ENCODE measurements around the gene DNMT3A. TPM values are rescaled to one million over a fixed set of nuclear protein-coding genes. Genes with fewer than 3 reads are reported as not detected.

DNMT3A gene
- total and polyA plus RNA-seq, 12 donors: 10.6 to 53.4 (median 25.0) TPM

DNA sequence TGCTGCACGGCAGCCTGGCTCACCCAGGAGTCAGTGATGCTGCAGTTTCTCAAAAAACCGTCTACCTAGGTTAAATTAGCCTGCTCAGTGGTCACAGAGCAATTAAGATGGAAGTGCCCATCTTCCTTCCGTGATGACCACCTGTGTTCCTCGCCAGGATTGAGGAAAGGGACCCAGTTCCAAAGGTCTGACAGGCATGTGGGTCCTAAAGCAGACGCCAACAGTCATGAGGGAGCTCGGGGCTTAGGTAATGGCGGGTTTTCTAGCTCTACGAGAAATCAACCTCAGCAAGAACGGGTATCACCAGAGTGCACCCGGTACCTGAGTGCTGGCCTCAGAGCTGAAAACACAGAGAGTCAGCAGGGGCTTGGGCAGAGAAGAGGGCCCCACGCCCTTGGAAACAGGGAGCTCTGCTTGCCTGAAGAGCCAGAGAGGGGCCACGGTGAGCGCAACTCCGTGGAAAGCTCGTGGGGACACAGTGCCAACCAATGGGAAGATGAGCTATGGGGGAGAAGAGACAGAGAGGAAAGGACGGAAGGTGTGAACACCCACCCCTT, 34.3 kb upstream of the DNMT3A start:
- DNase-seq: peak in 2 of 7 donors; percentile 17 to 39
- Histone ChIP-seq H3K4me1 (replicated peaks in 1 of 2) (peaks cover 0 to 26% of the 10 kb centered on the region in 2 donors), H3K36me3 (replicated peaks in 1 of 2) (no peaks in the 10 kb centered on the region), H3K27me3 (no peaks in the 10 kb centered on the region), H3K4me3 (peak overlapping the region in 1 of 4 donors; percentile 16), H3K9me3 (replicated peaks in 1 of 3) (no peaks in the 10 kb centered on the region), H3K27ac (no peak overlapping the region)
- 73 to 80% (median 76%) methylated on average over 15 to 16 of the region's 16 CpGs for WGBS, 4 donors
- intact Hi-C loops (cut with DNase I): loop anchor here (5.0 kb wide), 2 partner anchors 34 to 146 kb away; partner anchors contain the start of gene DNMT3A (in 2 of the 2)
- TF ChIP-seq POLR2A (IDR thresholded peaks at IDR 0.05): no peak
- TF ChIP-seq CTCF (IDR thresholded peaks at IDR 0.05): no peak

DNA sequence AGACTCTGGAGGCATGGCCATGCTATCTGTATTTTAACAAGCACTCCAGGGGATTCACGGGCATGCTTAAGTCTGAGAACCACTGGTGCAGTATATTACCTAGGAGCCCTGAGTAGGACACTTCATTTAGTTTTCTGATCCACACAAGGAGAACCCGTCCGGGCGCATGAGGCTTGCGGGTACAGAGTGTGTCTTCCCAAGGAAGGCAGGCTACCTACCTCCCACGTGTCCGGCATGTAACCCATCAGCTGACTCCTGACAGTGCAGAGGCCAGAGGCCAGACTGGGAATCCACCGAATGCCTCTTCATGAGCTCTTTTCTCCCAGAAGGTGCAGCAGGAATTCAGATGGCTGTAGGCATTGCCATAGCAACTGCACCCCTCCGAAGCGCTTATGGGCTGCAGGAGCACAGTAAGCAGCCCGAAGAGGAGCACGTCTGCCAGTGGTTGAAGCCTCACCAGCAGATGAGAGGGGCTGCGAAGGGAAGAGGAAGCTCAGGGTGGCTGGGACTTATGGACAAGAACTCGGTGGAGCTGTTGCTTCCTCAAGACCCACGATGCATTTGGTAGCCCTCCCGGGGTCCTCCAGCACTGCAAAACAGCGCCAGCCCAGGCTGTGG, 33.8 kb upstream of the DNMT3A start:
- Histone ChIP-seq H3K36me3 (replicated peaks in 1 of 2) (no peaks in the 10 kb centered on the region), H3K4me1 (replicated peaks in 1 of 2) (peaks cover 0 to 26% of the 10 kb centered on the region in 2 donors), H3K9me3 (replicated peaks in 1 of 3) (no peaks in the 10 kb centered on the region), H3K27me3 (no peaks in the 10 kb centered on the region), H3K27ac (no peak overlapping the region), H3K4me3 (no peak overlapping the region)
- peak in 3 of 7 donors; percentile 8 to 45 (median 20) for DNase-seq
- TF ChIP-seq CTCF (IDR thresholded peaks at IDR 0.05): no peak
- no peak for TF ChIP-seq POLR2A (IDR thresholded peaks at IDR 0.05)
- WGBS, 4 donors: 86 to 91% (median 88%) methylated on average over 14 to 17 of the region's 17 CpGs
- intact Hi-C loops (cut with DNase I): loop anchor here (5.0 kb wide), 2 partner anchors 33 to 147 kb away; partner anchors contain the start of gene DNMT3A (in 2 of the 2)

DNA sequence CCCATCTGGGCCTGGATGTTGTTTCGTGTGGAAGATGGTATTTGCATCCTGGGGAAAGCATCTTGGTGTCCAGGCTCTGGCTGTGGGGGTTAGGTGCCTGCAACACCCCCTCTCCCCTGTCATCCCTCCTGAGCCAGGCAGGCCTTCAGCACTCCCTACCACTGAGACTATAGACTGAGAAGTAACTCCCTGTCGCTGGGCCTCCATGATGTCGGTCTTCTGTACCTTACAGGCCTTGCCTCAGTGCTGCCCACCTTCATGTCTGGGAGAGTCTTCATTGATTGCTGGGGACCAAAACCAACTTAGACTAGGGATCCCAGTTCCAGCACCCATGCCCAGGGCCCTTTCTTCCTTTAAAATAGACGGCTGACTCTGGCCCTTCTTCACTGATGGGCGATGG, 33.1 kb upstream of the DNMT3A start:
- TF ChIP-seq POLR2A (IDR thresholded peaks at IDR 0.05): no peak
- no peak for TF ChIP-seq CTCF (IDR thresholded peaks at IDR 0.05)
- intact Hi-C loops (cut with DNase I): loop anchor here (5.0 kb wide), 2 partner anchors 33 to 147 kb away; partner anchors contain the start of gene DNMT3A (in 2 of the 2)
- DNase-seq: peak in 2 of 7 donors; percentile 8 to 28
- Histone ChIP-seq H3K27me3 (no peaks in the 10 kb centered on the region), H3K27ac (no peak overlapping the region), H3K4me3 (no peak overlapping the region), H3K36me3 (replicated peaks in 1 of 2) (no peaks in the 10 kb centered on the region), H3K4me1 (replicated peaks in 1 of 2) (peaks cover 0 to 26% of the 10 kb centered on the region in 2 donors), H3K9me3 (replicated peaks in 1 of 3) (no peaks in the 10 kb centered on the region)
- WGBS, 4 donors: 89 to 98% (median 96%) methylated on average over 3 to 5 of the region's 5 CpGs

DNA sequence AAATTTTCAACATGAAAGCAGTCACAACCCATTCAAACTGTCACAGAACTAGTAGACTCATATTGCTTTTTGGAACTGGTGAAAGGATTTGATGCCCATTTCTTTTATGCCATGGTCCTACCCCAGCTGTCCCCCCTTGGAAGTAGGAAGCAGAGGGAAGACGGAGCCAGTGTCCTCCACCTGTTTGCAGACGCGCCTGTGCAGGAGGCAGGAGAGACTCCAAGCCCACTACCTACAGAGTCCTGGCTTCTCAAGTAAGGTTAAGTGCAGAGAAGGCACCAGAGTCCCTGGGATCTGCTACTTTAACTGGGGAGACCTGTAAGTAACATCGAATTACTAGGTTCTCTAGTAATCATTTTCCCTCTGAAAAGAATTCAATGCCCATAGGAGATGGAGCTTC, 32.7 kb upstream of the DNMT3A start:
- intact Hi-C loops (cut with DNase I): no loop called here
- Histone ChIP-seq H3K9me3 (replicated peaks in 1 of 3) (no peaks in the 10 kb centered on the region), H3K27me3 (no peaks in the 10 kb centered on the region), H3K4me1 (replicated peaks in 1 of 2) (peaks cover 0 to 26% of the 10 kb centered on the region in 2 donors), H3K27ac (no peak overlapping the region), H3K36me3 (replicated peaks in 1 of 2) (no peaks in the 10 kb centered on the region), H3K4me3 (no peak overlapping the region)
- WGBS, 4 donors: 95 to 97% (median 95%) methylated on average over 4 of the region's 4 CpGs
- TF ChIP-seq CTCF (IDR thresholded peaks at IDR 0.05) (no peak), POLR2A (IDR thresholded peaks at IDR 0.05) (no peak)
- DNase-seq: peak in 2 of 7 donors; percentile 7 to 35
